Measurements from ENCODE around the gene ATF7IP.
A peak's percentile ranks its signal among the peaks of the same experiment; 100 is the strongest.

ATF7IP gene

GRCh38 chr12:14416658-14417057 is 51.2 kb downstream of the ATF7IP start:
- no peak for DNase-seq

GRCh38 chr12:14417715-14418114 is 52.2 kb downstream of the ATF7IP start:
- DNase-seq: peak; percentile 34 to 63

GRCh38 chr12:14418451-14418890 is 53.0 kb downstream of the ATF7IP start:
- no peak for DNase-seq

- no peak for DNase-seq
Observed at GRCh38 chr12:14422516-14423230, 57.2 kb downstream of the ATF7IP start.

GRCh38 chr12:14424545-14424944 is 59.1 kb downstream of the ATF7IP start:
- DNase-seq: no peak

GRCh38 chr12:14426792-14427191 is 61.3 kb downstream of the ATF7IP start:
- DNase-seq: no peak

GRCh38 chr12:14427929-14428328 is 62.4 kb downstream of the ATF7IP start:
- DNase-seq: no peak

GRCh38 chr12:14430394-14430986 is 65.0 kb downstream of the ATF7IP start:
- no peak for DNase-seq

- DNase-seq: no peak
Observed at GRCh38 chr12:14431975-14432374, 66.5 kb downstream of the ATF7IP start.

GRCh38 chr12:14435627-14436026 is 70.1 kb downstream of the ATF7IP start:
- no peak for DNase-seq

GRCh38 chr12:14442221-14442881 is 76.9 kb downstream of the ATF7IP start:
- DNase-seq: no peak

GRCh38 chr12:14443531-14443930 is 78.0 kb downstream of the ATF7IP start:
- no peak for DNase-seq

- DNase-seq: no peak
Observed at GRCh38 chr12:14450479-14450878, 85.0 kb downstream of the ATF7IP start.

- no peak for DNase-seq
Observed at GRCh38 chr12:14452336-14452735, 86.9 kb downstream of the ATF7IP start.

- DNase-seq: no peak
Observed at GRCh38 chr12:14452865-14453264, 87.4 kb downstream of the ATF7IP start.

GRCh38 chr12:14454098-14454907 is 88.8 kb downstream of the ATF7IP start:
- DNase-seq: peak in 1 of 2 experiments; percentile 15

- no peak for DNase-seq
Observed at GRCh38 chr12:14460212-14460841, 94.8 kb downstream of the ATF7IP start.

- DNase-seq: peak in 1 of 2 experiments; percentile 18
Observed at GRCh38 chr12:14471497-14471896, 106.0 kb downstream of the ATF7IP start.

- DNase-seq: no peak
Observed at GRCh38 chr12:14473707-14474287, 108.3 kb downstream of the ATF7IP start.

GRCh38 chr12:14479004-14479403 is 113.5 kb downstream of the ATF7IP start:
- DNase-seq: no peak

- no peak for DNase-seq
Observed at GRCh38 chr12:14481201-14481600, 115.7 kb downstream of the ATF7IP start.

- no peak for DNase-seq
Observed at GRCh38 chr12:14482361-14482760, 116.9 kb downstream of the ATF7IP start.

All from stimulated activated CD4-positive, alpha-beta T cell treated with anti-CD3 and anti-CD28 coated beads, Interleukin-4, amount 100 ng/mL, for 4 hours (primary cell).